Ishikawa (cell line): ENCODE results near the gene TLE3.

ENCODE experiments used
- CEBPB ChIP-seq: IDR thresholded peaks from 2 replicates; pipeline ENCODE4 v1.6.1; 2012
- CREB1 ChIP-seq: IDR thresholded peaks from 2 replicates; pipeline ENCODE4 v1.6.1; 2012; ENCODE audit warnings: low read depth
- EGR1 ChIP-seq: IDR thresholded peaks from 2 replicates; pipeline ENCODE4 v1.6.1; 2012
- EP300 ChIP-seq: IDR thresholded peaks from 2 replicates; pipeline ENCODE4 v1.6.1; 2012; ENCODE audit warnings: borderline replicate concordance
- FOXM1 ChIP-seq: IDR thresholded peaks from 2 replicates; pipeline ENCODE4 v1.6.1; 2012; ENCODE audit warnings: low read depth, borderline replicate concordance
- NFIC ChIP-seq: IDR thresholded peaks from 2 replicates; pipeline ENCODE4 v1.6.1; 2012
- RAD21 ChIP-seq: IDR thresholded peaks from 2 replicates; pipeline ENCODE4 v1.6.1; 2012; ENCODE audit warnings: low read depth
- TAF1 ChIP-seq: IDR thresholded peaks from 2 replicates; pipeline ENCODE4 v1.6.1; 2012; ENCODE audit warnings: low read depth, mild to moderate bottlenecking
- TCF12 ChIP-seq: IDR thresholded peaks from 2 replicates; pipeline ENCODE4 v1.6.1; 2012; ENCODE audit warnings: low read depth
- TEAD4 ChIP-seq: IDR thresholded peaks from 2 replicates; pipeline ENCODE4 v1.6.1; 2012
- USF1 ChIP-seq: IDR thresholded peaks from 2 replicates; pipeline ENCODE4 v1.6.1; 2012
- YY1 ChIP-seq: IDR thresholded peaks from 2 replicates; pipeline ENCODE4 v1.6.1; 2012; ENCODE audit warnings: low read depth
- ZBTB7A ChIP-seq: IDR thresholded peaks from 2 replicates; pipeline ENCODE4 v1.6.1; 2012; ENCODE audit warnings: low read depth
- TF ChIP-seq, protein P1 (sequence below): IDR thresholded peaks from 2 replicates; pipeline ENCODE4 v1.6.1; 2012
- TF ChIP-seq, protein P2 (sequence below): IDR thresholded peaks from 2 replicates; pipeline ENCODE4 v1.6.1; 2012; ENCODE audit warnings: low read depth, mild to moderate bottlenecking

The TLE3 gene

GRCh38 chr15:70004826-70005225, 92.9 kb downstream of the TLE3 start:
- no peak for TF ChIP-seq TAF1

- TF ChIP-seq FOXM1, result no peak
- TF ChIP-seq TAF1, result no peak
- TF ChIP-seq ZBTB7A, result no peak
Measured at GRCh38 chr15:70002897-70003296, 94.8 kb downstream of the TLE3 start.

DNA sequence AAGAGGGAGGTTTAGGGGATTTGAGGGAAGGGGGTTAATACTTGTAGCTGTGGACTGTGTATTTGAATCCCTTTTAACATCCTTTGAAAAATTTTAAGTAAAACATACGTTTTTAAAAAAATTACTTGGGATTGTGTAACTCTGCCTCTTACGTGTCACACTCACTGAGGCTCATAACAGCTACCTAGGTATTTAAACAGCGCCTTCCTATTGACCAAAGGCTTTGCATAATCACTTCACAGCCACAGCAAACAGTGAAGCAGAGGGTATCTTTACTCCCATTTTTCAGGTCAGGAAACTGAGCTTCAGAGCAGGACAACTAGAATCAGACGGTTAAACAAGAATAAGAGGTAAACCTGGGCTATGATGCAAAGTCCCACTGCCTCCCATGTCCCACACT, 95.9 kb downstream of the TLE3 start:
- TF ChIP-seq TEAD4 (no peak), EP300 (no peak), TCF12 (no peak), RAD21 (no peak), YY1 (no peak), CREB1 (no peak), FOXM1 (no peak), EGR1 (no peak), USF1 (no peak), NFIC (no peak), CEBPB (no peak), TAF1 (no peak), ZBTB7A (no peak)
- TF ChIP-seq, protein P1, sequence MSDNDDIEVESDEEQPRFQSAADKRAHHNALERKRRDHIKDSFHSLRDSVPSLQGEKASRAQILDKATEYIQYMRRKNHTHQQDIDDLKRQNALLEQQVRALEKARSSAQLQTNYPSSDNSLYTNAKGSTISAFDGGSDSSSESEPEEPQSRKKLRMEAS, result no peak
- TF ChIP-seq, protein P2, sequence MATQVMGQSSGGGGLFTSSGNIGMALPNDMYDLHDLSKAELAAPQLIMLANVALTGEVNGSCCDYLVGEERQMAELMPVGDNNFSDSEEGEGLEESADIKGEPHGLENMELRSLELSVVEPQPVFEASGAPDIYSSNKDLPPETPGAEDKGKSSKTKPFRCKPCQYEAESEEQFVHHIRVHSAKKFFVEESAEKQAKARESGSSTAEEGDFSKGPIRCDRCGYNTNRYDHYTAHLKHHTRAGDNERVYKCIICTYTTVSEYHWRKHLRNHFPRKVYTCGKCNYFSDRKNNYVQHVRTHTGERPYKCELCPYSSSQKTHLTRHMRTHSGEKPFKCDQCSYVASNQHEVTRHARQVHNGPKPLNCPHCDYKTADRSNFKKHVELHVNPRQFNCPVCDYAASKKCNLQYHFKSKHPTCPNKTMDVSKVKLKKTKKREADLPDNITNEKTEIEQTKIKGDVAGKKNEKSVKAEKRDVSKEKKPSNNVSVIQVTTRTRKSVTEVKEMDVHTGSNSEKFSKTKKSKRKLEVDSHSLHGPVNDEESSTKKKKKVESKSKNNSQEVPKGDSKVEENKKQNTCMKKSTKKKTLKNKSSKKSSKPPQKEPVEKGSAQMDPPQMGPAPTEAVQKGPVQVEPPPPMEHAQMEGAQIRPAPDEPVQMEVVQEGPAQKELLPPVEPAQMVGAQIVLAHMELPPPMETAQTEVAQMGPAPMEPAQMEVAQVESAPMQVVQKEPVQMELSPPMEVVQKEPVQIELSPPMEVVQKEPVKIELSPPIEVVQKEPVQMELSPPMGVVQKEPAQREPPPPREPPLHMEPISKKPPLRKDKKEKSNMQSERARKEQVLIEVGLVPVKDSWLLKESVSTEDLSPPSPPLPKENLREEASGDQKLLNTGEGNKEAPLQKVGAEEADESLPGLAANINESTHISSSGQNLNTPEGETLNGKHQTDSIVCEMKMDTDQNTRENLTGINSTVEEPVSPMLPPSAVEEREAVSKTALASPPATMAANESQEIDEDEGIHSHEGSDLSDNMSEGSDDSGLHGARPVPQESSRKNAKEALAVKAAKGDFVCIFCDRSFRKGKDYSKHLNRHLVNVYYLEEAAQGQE, result no peak

DNA sequence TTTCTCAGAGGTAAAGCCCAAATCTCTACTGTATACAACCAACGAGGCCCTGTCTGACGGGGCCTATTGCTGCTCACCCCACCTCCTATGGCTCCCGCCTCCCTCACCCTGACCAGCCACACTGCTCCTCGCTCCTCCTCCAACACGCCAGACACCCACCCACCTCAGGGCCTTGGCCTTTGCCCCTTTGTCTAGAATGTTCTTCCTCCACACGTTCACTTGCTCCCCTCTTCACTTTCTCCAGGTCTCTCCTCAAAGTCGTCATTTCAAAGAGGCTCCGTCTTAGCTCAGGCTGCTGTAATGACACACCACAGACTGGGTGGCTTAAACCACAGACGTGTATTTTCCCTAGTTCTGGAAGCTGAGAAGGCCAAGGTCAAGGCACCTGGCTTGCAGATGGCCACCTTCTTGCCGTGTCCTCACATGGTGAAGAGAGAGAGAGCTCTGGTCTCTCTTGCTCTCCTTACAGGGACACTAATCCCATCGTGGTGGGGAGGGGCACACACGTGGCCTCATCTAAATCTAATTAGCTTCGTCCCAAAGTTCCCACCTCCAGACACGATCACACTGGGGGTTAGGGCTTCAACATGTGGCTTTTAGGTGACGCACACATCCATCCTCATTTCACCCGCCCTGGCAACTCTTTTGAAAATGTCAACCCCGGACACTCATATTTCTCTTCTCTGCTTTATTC, 98.2 kb downstream of the TLE3 start:
- TF ChIP-seq YY1 (no peak), EGR1 (no peak), TCF12 (no peak), FOXM1 (no peak), USF1 (no peak), NFIC (no peak), TAF1 (no peak), CREB1 (no peak), ZBTB7A (no peak)
- TF ChIP-seq, protein P1, result no peak
- TF ChIP-seq, protein P2, result no peak

DNA sequence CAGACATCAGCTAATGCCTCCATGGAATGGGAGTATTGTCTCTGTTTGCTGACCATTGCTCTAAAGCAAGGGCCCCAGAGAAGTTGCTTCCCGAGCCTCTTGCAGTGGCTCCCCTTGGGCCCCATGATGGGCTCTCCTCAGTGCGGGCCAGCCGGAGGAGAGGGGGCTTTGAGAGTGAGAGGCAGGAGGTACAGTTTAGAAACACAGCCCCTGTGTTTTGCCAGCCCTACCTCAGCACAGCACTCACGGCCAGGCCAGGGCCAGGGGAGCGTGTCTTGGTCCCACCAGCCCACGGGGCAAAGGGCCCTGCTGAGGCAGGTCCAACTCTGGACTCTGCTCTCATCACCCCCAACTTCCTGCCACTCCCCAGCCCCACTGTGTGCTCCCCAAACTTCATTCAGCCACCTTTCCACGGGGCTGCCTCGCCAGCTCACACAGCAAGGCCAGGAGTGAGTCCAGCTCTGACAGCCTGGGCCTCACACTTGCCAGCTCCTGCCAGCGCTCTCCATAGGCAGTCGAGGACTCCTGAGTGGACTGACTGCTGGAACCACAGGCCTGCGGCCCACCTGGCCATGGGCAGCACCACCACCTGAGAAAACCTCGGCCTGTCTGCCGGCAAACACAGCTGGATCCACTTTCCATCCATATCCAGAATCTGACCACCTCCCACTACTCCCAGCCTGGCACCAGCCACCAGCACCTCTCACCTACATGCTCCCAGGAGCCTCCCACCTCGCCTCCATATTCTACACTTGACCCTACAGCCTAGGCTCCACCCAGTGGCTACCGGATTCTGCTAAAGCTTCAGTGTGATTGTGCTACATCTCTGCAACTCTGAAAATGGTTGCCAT, 99.0 kb downstream of the TLE3 start:
- TF ChIP-seq FOXM1 (no peak), EP300 (no peak), ZBTB7A (no peak), TAF1 (no peak), USF1 (no peak), YY1 (no peak), TEAD4 (no peak), TCF12 (no peak), CEBPB (no peak), NFIC (no peak), CREB1 (no peak)
- TF ChIP-seq, protein P1, result no peak
